ENCODE data around the gene CTSZ. TPM values are rescaled to one million over a fixed set of nuclear protein-coding genes. Genes with fewer than 3 reads are reported as not detected.

The CTSZ gene
- total and polyA plus RNA-seq, 2 of the 8 experiments (the other 6 are each of a cell fraction or from before 2014, with no cell fraction given): 32.8 to 34.0 TPM

GRCh38 chr20:59008715-59009336 lies 1.8 kb upstream of the CTSZ start:
- Histone ChIP-seq H4K5ac (ENCODE audit: insufficient read length, low read depth, low read length) (no peak overlapping the region), H3K79me2 (ENCODE audit: control insufficient read depth in 1 of 2, insufficient read depth in 2 of 2, low read length in 2 of 2) (no peaks in the 10 kb centered on the region), H2BK5ac (ENCODE audit: low read depth, low read length) (no peak overlapping the region), H4K91ac (replicated peaks; ENCODE audit: insufficient read length, low read length) (no peak overlapping the region), H3K9ac (replicated peaks in 1 of 4; ENCODE audit: extremely low read depth in 1 of 4, low read depth in 3 of 4, low read length in 3 of 4) (no peak overlapping the region), H2BK20ac (ENCODE audit: low read length) (no peak overlapping the region), H3K79me1 (ENCODE audit: low read depth, low read length) (no peaks in the 10 kb centered on the region), H2AFZ (ENCODE audit: low read length) (no peak overlapping the region), H3K27me3 (replicated peaks in 1 of 4; ENCODE audit: control insufficient read depth in 3 of 4, extremely low read depth in 1 of 4, insufficient read depth in 3 of 4, low read length in 3 of 4) (peaks cover 0 to 12% (median 5%) of the 10 kb centered on the region in 4 experiments; a peak in 4 of 7 replicates), H3K56ac (replicated peaks; ENCODE audit: insufficient read length, low read depth, low read length) (no peak overlapping the region), H3K4me2 (ENCODE audit: insufficient read depth in 1 of 2, low read depth in 2 of 2, low read length in 2 of 2) (no peak overlapping the region), H3K4ac (replicated peaks; ENCODE audit: insufficient read length, low read depth, low read length) (no peak overlapping the region), H4K20me1 (replicated peaks in 1 of 2; ENCODE audit: control insufficient read depth in 1 of 2, insufficient read depth in 2 of 2, low read length in 2 of 2) (peaks cover 0 to 2% of the 10 kb centered on the region in 2 experiments), H3K4me1 (replicated peaks in 1 of 4; ENCODE audit: control insufficient read depth in 3 of 4, insufficient read depth in 4 of 4, low read length in 3 of 4) (peaks cover 0 to 8% (median 7%) of the 10 kb centered on the region in 4 experiments; a peak in 3 of 7 replicates), H3K27ac (ENCODE audit: low read depth, low read length) (no peak overlapping the region), H2AK5ac (ENCODE audit: low read depth, low read length) (no peak overlapping the region), H3K9me3 (ENCODE audit: insufficient read depth in 2 of 2, low read depth in 1 of 2, low read length in 1 of 2) (no peaks in the 10 kb centered on the region), H3K23ac (ENCODE audit: insufficient read length) (no peak overlapping the region), H2BK12ac (ENCODE audit: low read depth, low read length) (no peak overlapping the region), H3K14ac (ENCODE audit: insufficient read length) (no peak overlapping the region), H2BK15ac (ENCODE audit: low read length) (no peak overlapping the region), H3K18ac (ENCODE audit: extremely low read depth, low read length) (no peak overlapping the region), H4K8ac (ENCODE audit: extremely low read depth, insufficient read depth, low read length) (no peak overlapping the region), H3K36me3 (ENCODE audit: control insufficient read depth in 2 of 4, insufficient read depth in 4 of 4, low read length in 3 of 4) (no peaks in the 10 kb centered on the region), H2BK120ac (replicated peaks; ENCODE audit: low read depth, low read length) (no peak overlapping the region), H3K4me3 (ENCODE audit: extremely low read depth in 1 of 4, insufficient read depth in 2 of 4, low read depth in 3 of 4, low read length in 4 of 4) (no peak overlapping the region), H3K23me2 (ENCODE audit: low read depth, low read length) (peaks cover 2% of the 10 kb centered on the region; the same call in 1 of the 2 replicates)
- ChIA-PET CTCF (ENCODE audit: partially characterized antibody) (interaction anchor here (0.6 to 1.4 kb wide), 8 partner anchors 9 to 448 kb away, joined by 3 to 8 read pairs (median 3); partner anchors contain the start of gene ATP5F1E), POLR2A (ENCODE audit: partially characterized antibody) (interaction anchor here (1.0 to 1.9 kb wide), 7 partner anchors 9 to 27 kb away, joined by 3 to 6 read pairs (median 3); partner anchors contain the start of gene NELFCD)
- 85% methylated on average over 8 of the region's 8 CpGs; no CpG with 5 or more reads in 1 of the 2 experiments for whole genome bisulfite sequencing, 2 experiments (ENCODE audit: extremely low coverage in 1 of 2, insufficient coverage in 1 of 2, insufficient read length in 1 of 2, insufficient replicate concordance in 2 of 2, low coverage in 1 of 2, low lambda C conversion rate in 2 of 2, missing lambda C conversion rate in 1 of 2)
- no peak for TF ChIP-seq MAFK (IDR thresholded peaks at IDR 0.05; ENCODE audit: low read depth, low read length)
- no peak for TF ChIP-seq JUND (IDR thresholded peaks at IDR 0.05; ENCODE audit: low read length)
- no peak for TF ChIP-seq RAD21 (IDR thresholded peaks at IDR 0.05 in 1 of 2, conservative IDR thresholded peaks at IDR 0.05 in 1 of 2; ENCODE audit: low read depth in 2 of 2, low read length in 2 of 2)
- TF ChIP-seq TCF12 (IDR thresholded peaks at IDR 0.05; ENCODE audit: low read depth, low read length): no peak
- FAIRE-seq (no peak), DNase-seq (ENCODE audit: low read depth in 1 of 2, low spot score in 2 of 2) (no peak)

Measured in H1 (cell line).